ENCODE measurements around the gene KRT4. TPM values are rescaled to one million over a fixed set of nuclear protein-coding genes. Genes with fewer than 3 reads are reported as not detected.

Gene KRT4
- total and polyA plus RNA-seq, 12 donors = 2.5 TPM; not detected in 11

GRCh38 chr12:52788192-52788875 lies 25.6 kb downstream of the KRT4 start:
- ATAC-seq (no peak), DNase-seq (no peak)
- Histone ChIP-seq H3K36me3 (no peaks in the 10 kb centered on the region), H3K9me3 (no peaks in the 10 kb centered on the region), H3K4me3 (no peak overlapping the region), H3K27me3 (peaks cover 0 to 65% (median 52%) of the 10 kb centered on the region in 7 donors), H3K27ac (no peak overlapping the region), H3K4me1 (peaks cover 0 to 6% (median 0%) of the 10 kb centered on the region in 9 donors)
- intact Hi-C loops (cut with DNase I) = no loop called here
- no peak for TF ChIP-seq CTCF (IDR thresholded peaks at IDR 0.05)
- WGBS, 2 donors = 60 to 75% methylated on average over 6 of the region's 6 CpGs

DNA sequence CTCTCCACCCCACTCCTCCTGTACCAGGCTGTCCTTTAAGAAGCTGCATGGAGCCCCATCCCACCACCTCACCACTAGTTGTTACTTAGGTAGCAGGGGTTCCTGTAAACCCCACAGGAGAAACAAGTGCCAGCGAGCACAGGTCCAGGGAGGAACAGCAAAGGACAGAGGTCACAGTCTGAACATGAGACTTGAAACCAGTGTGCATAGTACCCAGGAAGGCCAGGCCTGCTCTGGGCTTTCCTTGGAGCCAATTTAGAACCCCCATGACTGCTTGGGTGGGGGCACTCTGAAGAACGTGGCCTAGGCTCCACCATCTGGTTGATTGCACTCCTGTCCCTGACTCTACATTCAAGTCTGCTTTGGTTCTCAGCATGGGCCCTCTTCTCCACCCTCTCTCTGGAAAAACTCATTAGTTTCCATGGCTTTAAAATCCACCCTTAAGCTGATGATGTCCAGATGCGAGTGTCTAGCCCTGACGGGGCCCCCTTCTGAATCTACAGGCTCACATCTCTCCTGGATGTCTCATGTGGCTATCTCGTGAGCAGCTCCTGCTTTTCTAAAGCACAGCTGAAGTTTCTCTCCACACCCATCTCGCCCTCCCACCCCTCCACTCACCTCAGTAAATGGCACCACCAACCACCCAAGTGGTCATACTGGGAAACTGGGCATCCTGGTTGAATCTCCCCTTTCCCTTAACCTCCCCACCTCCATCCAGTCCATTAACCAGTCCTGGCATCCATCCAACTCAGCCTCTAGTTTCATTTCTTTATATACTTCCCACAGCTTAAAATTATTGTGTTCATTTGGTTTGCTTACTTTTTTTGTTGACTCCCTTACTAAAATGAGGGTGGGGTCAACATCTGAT lies 26.4 kb downstream of the KRT4 start:
- Histone ChIP-seq H3K9me3 (no peaks in the 10 kb centered on the region), H3K4me3 (no peak overlapping the region), H3K4me1 (peaks cover 0 to 6% (median 0%) of the 10 kb centered on the region in 9 donors), H3K27me3 (peaks cover 0 to 61% (median 50%) of the 10 kb centered on the region in 7 donors), H3K27ac (no peak overlapping the region), H3K36me3 (no peaks in the 10 kb centered on the region)
- intact Hi-C loops (cut with DNase I) = no loop called here
- WGBS, 2 donors = 63 to 68% methylated on average over 6 of the region's 6 CpGs
- TF ChIP-seq CTCF (IDR thresholded peaks at IDR 0.05) = no peak
- no peak for DNase-seq
- ATAC-seq = no peak

- Histone ChIP-seq H3K27ac (no peak overlapping the region), H3K4me1 (peaks cover 0 to 3% (median 0%) of the 10 kb centered on the region in 9 donors), H3K27me3 (peaks cover 0 to 51% (median 34%) of the 10 kb centered on the region in 7 donors), H3K36me3 (no peaks in the 10 kb centered on the region), H3K9me3 (no peaks in the 10 kb centered on the region), H3K4me3 (no peak overlapping the region)
- DNase-seq (no peak), ATAC-seq (no peak)
- TF ChIP-seq CTCF (IDR thresholded peaks at IDR 0.05) = no peak
- WGBS, 2 donors = 76 to 85% methylated on average over 3 of the region's 3 CpGs
- intact Hi-C loops (cut with DNase I) = no loop called here
These were observed 29.0 kb downstream of the KRT4 start for GRCh38 chr12:52784909-52785308.

GRCh38 chr12:52783563-52784316 lies 30.2 kb downstream of the KRT4 start:
- no peak for ATAC-seq
- no peak for DNase-seq
- Histone ChIP-seq H3K4me3 (no peak overlapping the region), H3K27ac (no peak overlapping the region), H3K27me3 (peaks cover 0 to 47% (median 23%) of the 10 kb centered on the region in 7 donors), H3K9me3 (no peaks in the 10 kb centered on the region), H3K4me1 (no peaks in the 10 kb centered on the region), H3K36me3 (no peaks in the 10 kb centered on the region)
- WGBS, 2 donors = 78% methylated on average over 7 of the region's 7 CpGs
- intact Hi-C loops (cut with DNase I) = no loop called here
- no peak for TF ChIP-seq CTCF (IDR thresholded peaks at IDR 0.05)

All from heart right ventricle (tissue), 16 donors.